ENCODE measurements around the gene RAD51B. TPM values are rescaled to one million over a fixed set of nuclear protein-coding genes. Genes with fewer than 3 reads are reported as not detected.

RAD51B gene
- polyA plus RNA-seq, 3 donors = 3.6 to 11.6 (median 9.4) TPM

DNA sequence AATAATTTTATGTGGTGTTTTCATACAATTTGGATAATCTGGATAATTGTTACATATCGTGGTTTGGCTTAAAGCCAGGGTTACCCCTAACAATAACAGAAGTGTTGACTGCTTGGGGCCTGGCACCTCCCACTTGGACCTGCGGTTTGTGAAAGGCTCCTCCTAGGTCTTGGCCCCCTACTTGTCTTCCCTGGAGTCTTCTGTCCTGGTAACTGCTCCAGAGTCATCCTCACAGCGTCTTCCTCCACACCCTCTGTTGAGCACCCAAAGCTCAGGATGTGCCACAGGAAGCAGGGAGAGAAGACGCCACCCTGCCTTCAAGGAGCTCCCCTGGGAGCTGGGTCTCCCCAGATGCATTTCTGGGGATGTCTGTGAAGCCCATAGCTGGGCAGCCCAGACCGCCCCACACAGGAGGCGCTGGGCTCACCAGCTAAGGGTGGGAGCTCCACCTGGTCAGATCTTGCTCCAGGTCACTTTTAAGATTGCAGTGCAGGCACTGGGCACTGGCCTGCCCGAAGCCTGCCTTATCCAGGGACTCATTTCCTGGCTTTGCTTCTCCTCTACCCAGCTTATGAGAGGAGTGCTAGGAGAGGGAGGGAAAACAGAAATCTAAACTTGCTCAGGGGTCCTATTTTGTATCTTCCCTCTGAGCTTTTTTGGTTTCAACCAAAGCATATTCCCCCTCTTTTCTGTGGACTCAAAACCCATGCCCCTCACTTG lies 875.1 kb downstream of the RAD51B start:
- Mint-ChIP-seq H3K4me3 (peak overlapping the region in 1 of 2 donors; percentile 61), H3K4me1 (peaks cover 49% of the 10 kb centered on the region), H3K36me3 (peaks cover 15 to 22% of the 10 kb centered on the region in 2 donors), H3K9me3 (peaks cover 0 to 5% (median 0%) of the 10 kb centered on the region in 7 donors), H3K27me3 (ENCODE audit: low read depth in 3 of 3) (peaks cover 12 to 20% (median 13%) of the 10 kb centered on the region in 3 donors), H3K27ac (peak overlapping the region; percentile 74 to 92 (median 88))
- TF ChIP-seq, protein P1, sequence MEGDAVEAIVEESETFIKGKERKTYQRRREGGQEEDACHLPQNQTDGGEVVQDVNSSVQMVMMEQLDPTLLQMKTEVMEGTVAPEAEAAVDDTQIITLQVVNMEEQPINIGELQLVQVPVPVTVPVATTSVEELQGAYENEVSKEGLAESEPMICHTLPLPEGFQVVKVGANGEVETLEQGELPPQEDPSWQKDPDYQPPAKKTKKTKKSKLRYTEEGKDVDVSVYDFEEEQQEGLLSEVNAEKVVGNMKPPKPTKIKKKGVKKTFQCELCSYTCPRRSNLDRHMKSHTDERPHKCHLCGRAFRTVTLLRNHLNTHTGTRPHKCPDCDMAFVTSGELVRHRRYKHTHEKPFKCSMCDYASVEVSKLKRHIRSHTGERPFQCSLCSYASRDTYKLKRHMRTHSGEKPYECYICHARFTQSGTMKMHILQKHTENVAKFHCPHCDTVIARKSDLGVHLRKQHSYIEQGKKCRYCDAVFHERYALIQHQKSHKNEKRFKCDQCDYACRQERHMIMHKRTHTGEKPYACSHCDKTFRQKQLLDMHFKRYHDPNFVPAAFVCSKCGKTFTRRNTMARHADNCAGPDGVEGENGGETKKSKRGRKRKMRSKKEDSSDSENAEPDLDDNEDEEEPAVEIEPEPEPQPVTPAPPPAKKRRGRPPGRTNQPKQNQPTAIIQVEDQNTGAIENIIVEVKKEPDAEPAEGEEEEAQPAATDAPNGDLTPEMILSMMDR (IDR thresholded peaks at IDR 0.05) = no peak
- Histone ChIP-seq H2AFZ (ENCODE audit: insufficient read depth, low read depth, low read length, poor library complexity, severe bottlenecking) (no peak overlapping the region), H3K4me2 (replicated peaks; ENCODE audit: extremely low read depth, low read length, poor library complexity, severe bottlenecking) (no peak overlapping the region), H3K4me1 (ENCODE audit: control insufficient read depth in 1 of 2, insufficient read depth in 2 of 2, low read length in 2 of 2) (peaks cover 42 to 52% of the 10 kb centered on the region in 2 donors), H3K79me2 (ENCODE audit: insufficient read depth, low read length) (no peaks in the 10 kb centered on the region), H3K27me3 (ENCODE audit: control insufficient read depth in 2 of 2, insufficient read depth in 2 of 2, low read length in 2 of 2) (no peaks in the 10 kb centered on the region), H3K9me3 (replicated peaks in 1 of 2; ENCODE audit: control insufficient read depth in 1 of 2, insufficient read depth in 1 of 2, low read length in 2 of 2) (no peaks in the 10 kb centered on the region), H3K9ac (ENCODE audit: insufficient read depth, low read length, poor library complexity, severe bottlenecking) (no peak overlapping the region), H4K20me1 (ENCODE audit: insufficient read depth, low read length) (no peaks in the 10 kb centered on the region), H3K27ac (ENCODE audit: low read depth in 1 of 2, low read length in 2 of 2) (peak overlapping the region in 1 of 2 donors; percentile 46), H3K36me3 (replicated peaks in 1 of 2; ENCODE audit: control insufficient read depth in 1 of 2, insufficient read depth in 2 of 2, low read length in 2 of 2) (no peaks in the 10 kb centered on the region), H3K4me3 (replicated peaks in 1 of 3; ENCODE audit: low read depth in 2 of 3, low read length in 3 of 3) (no peak overlapping the region)
- WGBS (ENCODE audit: insufficient coverage) = 81% methylated on average over 4 of the region's 7 CpGs
- peak in 1 of 3 donors; percentile 30 for DNase-seq
- intact Hi-C loops (cut with micrococcal nuclease) = loop anchor here in 1 of 2 donors (1.0 to 5.0 kb wide), 2 partner anchors 40 to 117 kb away; no protein-coding TSS in a partner anchor

DNA sequence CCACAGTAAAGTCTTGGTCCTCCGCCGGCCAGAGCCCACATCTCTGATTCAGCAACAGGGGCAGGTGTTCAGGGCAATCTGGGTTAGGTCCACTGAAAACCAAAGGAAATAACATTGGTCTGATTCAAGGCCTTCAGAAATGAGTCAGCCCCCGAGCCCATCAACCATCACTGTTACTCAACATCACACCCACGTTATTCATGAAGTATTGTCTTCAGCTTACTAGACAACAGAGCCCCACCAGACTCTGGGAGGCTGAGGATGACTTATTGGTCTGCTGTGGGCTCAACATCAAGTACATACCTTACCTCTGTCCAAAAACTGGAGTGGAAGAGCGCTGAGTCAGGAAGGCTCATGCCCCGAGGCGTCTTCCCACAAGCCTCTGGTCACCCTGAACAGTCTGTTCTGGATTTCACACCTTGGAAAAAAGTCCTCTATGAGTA lies 875.8 kb downstream of the RAD51B start:
- TF ChIP-seq, protein P1 (IDR thresholded peaks at IDR 0.05) = no peak
- Mint-ChIP-seq H3K9me3 (peaks cover 0 to 9% (median 2%) of the 10 kb centered on the region in 7 donors), H3K27me3 (ENCODE audit: low read depth in 3 of 3) (peaks cover 13 to 20% (median 14%) of the 10 kb centered on the region in 3 donors), H3K4me3 (peak overlapping the region; percentile 54 to 61), H3K36me3 (peaks cover 19 to 22% of the 10 kb centered on the region in 2 donors), H3K4me1 (peaks cover 46% of the 10 kb centered on the region), H3K27ac (peak overlapping the region; percentile 74 to 92 (median 88))
- Histone ChIP-seq H3K27me3 (ENCODE audit: control insufficient read depth in 2 of 2, insufficient read depth in 2 of 2, low read length in 2 of 2) (no peaks in the 10 kb centered on the region), H2AFZ (ENCODE audit: insufficient read depth, low read depth, low read length, poor library complexity, severe bottlenecking) (no peak overlapping the region), H3K4me2 (replicated peaks; ENCODE audit: extremely low read depth, low read length, poor library complexity, severe bottlenecking) (no peak overlapping the region), H3K79me2 (ENCODE audit: insufficient read depth, low read length) (no peaks in the 10 kb centered on the region), H3K4me1 (ENCODE audit: control insufficient read depth in 1 of 2, insufficient read depth in 2 of 2, low read length in 2 of 2) (peaks cover 40 to 48% of the 10 kb centered on the region in 2 donors), H3K9ac (ENCODE audit: insufficient read depth, low read length, poor library complexity, severe bottlenecking) (no peak overlapping the region), H3K4me3 (replicated peaks in 1 of 3; ENCODE audit: low read depth in 2 of 3, low read length in 3 of 3) (no peak overlapping the region), H3K27ac (ENCODE audit: low read depth in 1 of 2, low read length in 2 of 2) (peak overlapping the region in 1 of 2 donors; percentile 46), H3K36me3 (replicated peaks in 1 of 2; ENCODE audit: control insufficient read depth in 1 of 2, insufficient read depth in 2 of 2, low read length in 2 of 2) (no peaks in the 10 kb centered on the region), H4K20me1 (ENCODE audit: insufficient read depth, low read length) (no peaks in the 10 kb centered on the region), H3K9me3 (replicated peaks in 1 of 2; ENCODE audit: control insufficient read depth in 1 of 2, insufficient read depth in 1 of 2, low read length in 2 of 2) (peaks cover 0 to under 1% of the 10 kb centered on the region in 2 donors)
- intact Hi-C loops (cut with micrococcal nuclease) = loop anchor here in 1 of 2 donors (1.0 to 5.0 kb wide), 2 partner anchors 39 to 118 kb away; no protein-coding TSS in a partner anchor
- 25% methylated on average over 4 of the region's 7 CpGs for WGBS (ENCODE audit: insufficient coverage)
- peak; percentile 87 to 96 (median 94) for DNase-seq
